MM.1S (cell line): ENCODE data around the gene TBC1D22B.

Experiments
- DNase-seq: peaks from one replicate; pipeline ENCODE4 v3.0.0-alpha.2; 2015
- H2AFZ ChIP-seq: fragments of 300-600 bp; sonication (generic); 2 replicates; pipeline ENCODE4 v1.6.0; 2016; ENCODE audit warnings: antibody characterized with exemption, low read length
- H3F3A ChIP-seq: fragments of 300-600 bp; sonication (generic); 2 replicates; pipeline ENCODE4 v1.6.1; 2016; ENCODE audit warnings: mild to moderate bottlenecking, antibody characterized with exemption, low read length, moderate library complexity, mixed read lengths; ENCODE audit not compliant: insufficient read depth
- H3K27ac ChIP-seq: fragments of 300-600 bp; sonication (generic); 2 replicates; pipeline ENCODE4 v1.5.1; 2016; ENCODE audit warnings: mild to moderate bottlenecking, low read length
- H3K27me3 ChIP-seq: fragments of 300-600 bp; sonication (generic); replicated peaks from 2 replicates; pipeline ENCODE4 v1.6.0; 2016; ENCODE audit warnings: low read length; ENCODE audit not compliant: insufficient read depth
- H3K36me3 ChIP-seq: fragments of 300-600 bp; sonication (generic); replicated peaks from 2 replicates; pipeline ENCODE4 v1.6.1; 2016; ENCODE audit warnings: mild to moderate bottlenecking, low read length, mixed read lengths; ENCODE audit not compliant: insufficient read depth
- H3K4me1 ChIP-seq: fragments of 300-600 bp; sonication (generic); 2 replicates; pipeline ENCODE4 v1.6.1; 2016; ENCODE audit warnings: low read length, mixed read lengths
- H3K4me2 ChIP-seq: fragments of 300-600 bp; sonication (generic); 2 replicates; pipeline ENCODE4 v1.6.0; 2016; ENCODE audit warnings: low read depth, low read length
- H3K4me3 ChIP-seq: fragments of 300-600 bp; sonication (generic); 2 replicates; pipeline ENCODE4 v1.5.1; 2016; ENCODE audit warnings: low read length, mixed read lengths
- H3K79me2 ChIP-seq: fragments of 300-600 bp; sonication (generic); 2 replicates; pipeline ENCODE4 v1.6.1; 2016; ENCODE audit warnings: mixed run types, low read length, mixed read lengths
- H3K9ac ChIP-seq: fragments of 300-600 bp; sonication (generic); 2 replicates; pipeline ENCODE4 v1.6.1; 2016; ENCODE audit warnings: low read length, mixed read lengths
- H3K9me2 ChIP-seq: fragments of 300-600 bp; sonication (generic); replicated peaks from 2 replicates; pipeline ENCODE4 v1.6.1; 2016; ENCODE audit warnings: mild to moderate bottlenecking, low read length, mixed read lengths; ENCODE audit not compliant: insufficient read depth
- H3K9me3 ChIP-seq: fragments of 300-600 bp; sonication (generic); replicated peaks from 2 replicates; pipeline ENCODE4 v1.6.1; 2016; ENCODE audit warnings: mild to moderate bottlenecking, low read length, mixed read lengths; ENCODE audit not compliant: insufficient read depth
- H4K20me1 ChIP-seq: fragments of 300-600 bp; sonication (generic); 2 replicates; pipeline ENCODE4 v1.6.1; 2016; ENCODE audit warnings: mild to moderate bottlenecking, low read length, moderate library complexity, mixed read lengths; ENCODE audit not compliant: insufficient read depth
- CTCF ChIP-seq: fragments of 300-600 bp; sonication (generic); IDR thresholded peaks from 2 replicates; pipeline ENCODE4 v1.5.1; 2016; ENCODE audit warnings: antibody characterized with exemption, low read length, mixed read lengths
- EZH2 ChIP-seq: fragments of 300-600 bp; sonication (generic); optimal IDR thresholded peaks from 2 replicates; pipeline ENCODE3; 2017; ENCODE audit warnings: low read depth, mild to moderate bottlenecking, antibody characterized with exemption, low read length, mixed read lengths
- EZH2phosphoT487 ChIP-seq: fragments of 300-600 bp; sonication (generic); IDR thresholded peaks from 2 replicates; pipeline ENCODE4 v1.6.1; 2018; ENCODE audit warnings: antibody characterized with exemption, low read length

Gene TBC1D22B

GRCh38 chr6:37375376-37375775 is 117.8 kb downstream of the TBC1D22B start:
- no peaks in the 10 kb centered on the region for H4K20me1 ChIP-seq
- no peaks in the 10 kb centered on the region; the same call in 1 of the 2 replicates for H3K36me3 ChIP-seq
- no peaks in the 10 kb centered on the region for H3K27me3 ChIP-seq
- no peak for DNase-seq
- no peaks in the 10 kb centered on the region for H3K79me2 ChIP-seq
- no peak overlapping the region for H3K9ac ChIP-seq
- no peaks in the 10 kb centered on the region for H3K9me3 ChIP-seq
- H3K9me2 ChIP-seq: no peaks in the 10 kb centered on the region
- no peak overlapping the region for H2AFZ ChIP-seq
- H3F3A ChIP-seq: no peaks in the 10 kb centered on the region
- no peak overlapping the region for H3K4me3 ChIP-seq
- H3K27ac ChIP-seq: no peak overlapping the region
- no peak overlapping the region for H3K4me2 ChIP-seq
- no peaks in the 10 kb centered on the region for H3K4me1 ChIP-seq
- no peak for TF ChIP-seq CTCF
- no peak for TF ChIP-seq EZH2
- no peak for TF ChIP-seq EZH2phosphoT487

DNA sequence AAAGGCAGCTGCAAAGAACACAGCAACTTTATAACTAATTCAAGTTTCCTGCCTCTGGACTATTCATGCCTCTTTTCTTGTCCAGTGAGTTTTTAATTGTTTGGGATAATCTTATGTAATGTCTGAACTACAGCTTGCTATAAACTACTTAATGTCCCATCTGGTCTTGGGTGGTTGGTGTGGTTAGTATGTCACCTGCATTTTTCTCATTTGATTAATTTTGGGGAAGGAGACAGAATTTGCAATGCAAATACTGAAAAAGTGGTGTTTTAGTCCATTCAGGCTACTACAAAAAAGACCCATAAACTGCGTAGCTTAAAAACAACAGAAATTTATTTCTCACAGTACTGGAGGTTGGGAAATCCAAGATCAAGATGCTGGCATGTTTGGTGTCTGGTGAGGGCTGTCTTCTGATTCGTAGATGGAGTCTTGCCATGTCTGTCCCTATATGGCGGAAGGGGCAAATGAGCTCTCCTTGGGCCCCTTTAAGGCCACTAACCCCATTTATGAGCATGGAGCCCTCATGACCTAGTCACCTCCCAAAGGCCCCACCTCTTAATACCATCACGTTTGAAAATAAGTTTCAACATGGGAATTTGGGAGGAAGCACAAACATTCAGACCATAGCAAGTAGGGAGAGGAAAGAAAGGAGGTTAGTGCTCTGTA is 118.6 kb downstream of the TBC1D22B start:
- no peaks in the 10 kb centered on the region for H3K79me2 ChIP-seq
- TF ChIP-seq EZH2 (no peak), CTCF (no peak), EZH2phosphoT487 (no peak)
- H3K4me2 ChIP-seq: no peak overlapping the region
- H3K9me2 ChIP-seq: no peaks in the 10 kb centered on the region
- no peaks in the 10 kb centered on the region for H3K36me3 ChIP-seq
- H3K4me3 ChIP-seq: no peak overlapping the region
- DNase-seq: no peak
- H3K27me3 ChIP-seq: no peaks in the 10 kb centered on the region
- no peak overlapping the region for H3K27ac ChIP-seq
- H3K4me1 ChIP-seq: peaks cover 3% of the 10 kb centered on the region
- H2AFZ ChIP-seq: no peak overlapping the region
- H3F3A ChIP-seq: 0 out of 2 replicates have a peak, but pooled peaks cover 4% of the 10 kb centered on the region
- no peak overlapping the region for H3K9ac ChIP-seq
- no peaks in the 10 kb centered on the region for H3K9me3 ChIP-seq
- H4K20me1 ChIP-seq: no peaks in the 10 kb centered on the region

DNA sequence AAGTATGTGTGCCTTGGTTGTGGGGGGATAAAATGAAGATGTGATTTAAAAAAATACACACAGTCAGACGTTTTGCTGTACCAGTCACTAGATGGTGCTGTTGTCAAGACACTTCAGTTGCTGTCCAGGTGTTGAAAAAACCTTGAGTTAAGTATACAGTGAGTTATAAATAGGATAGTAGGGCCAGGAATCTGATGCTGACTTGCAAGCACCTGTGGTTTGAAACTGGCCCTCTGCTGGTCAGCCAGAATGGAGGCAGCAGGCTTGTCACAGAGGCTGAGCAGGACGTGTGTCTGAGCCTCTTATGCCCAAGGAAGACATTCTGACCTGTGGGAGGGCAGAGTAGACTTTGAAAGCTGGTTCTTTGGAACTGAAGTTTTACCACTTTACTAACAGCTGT is 124.0 kb downstream of the TBC1D22B start:
- Histone ChIP-seq H3K27ac (peak overlapping the region; percentile 17; the same call in 1 of the 2 replicates), H3K9me3 (no peaks in the 10 kb centered on the region), H3K36me3 (no peaks in the 10 kb centered on the region), H3K9me2 (no peaks in the 10 kb centered on the region), H3K4me3 (no peak overlapping the region), H3K27me3 (no peaks in the 10 kb centered on the region), H3F3A (0 out of 2 replicates have a peak, but pooled peaks cover 5% of the 10 kb centered on the region), H3K4me1 (peaks cover 11% of the 10 kb centered on the region), H4K20me1 (no peaks in the 10 kb centered on the region), H3K79me2 (no peaks in the 10 kb centered on the region), H3K9ac (peak overlapping the region; percentile 16; the same call in 1 of the 2 replicates), H2AFZ (peak overlapping the region; percentile 20; the same call in 1 of the 2 replicates), H3K4me2 (0 out of 2 replicates have a peak overlapping the region, but pooled peaks have one; percentile 17)
- TF ChIP-seq EZH2 (no peak), EZH2phosphoT487 (no peak), CTCF (peak; percentile 95)
- peak; percentile 97 for DNase-seq
